HG02759 (cell line): ENCODE measurements around the gene C17orf107.

Experiments used
- ATAC-seq: cut with Tn5 transposase; IDR thresholded peaks from one replicate; pipeline ENCODE4 v1.9.1; 2021; ENCODE audit warnings: mild to moderate bottlenecking, moderate library complexity; ENCODE audit not compliant: unreplicated experiment

C17orf107 gene

GRCh38 chr17:4948166-4948930 is 49.0 kb downstream of the C17orf107 start, which contains the start of gene PFN1:
Gene PFN1, minus strand, starts transcription at chr17:4948530. Its CDS starts 136 bp downstream, at chr17:4948394.
- ATAC-seq: peak; percentile 24

- peak; percentile 44 for ATAC-seq
Observed at GRCh38 chr17:4948931-4949320, 49.6 kb downstream of the C17orf107 start.

GRCh38 chr17:4949321-4950074 is 50.2 kb downstream of the C17orf107 start:
- peak; percentile 34 for ATAC-seq

- peak; percentile 3 for ATAC-seq
Observed at GRCh38 chr17:4950075-4950745, 50.9 kb downstream of the C17orf107 start.

- ATAC-seq: no peak
Observed at GRCh38 chr17:4950746-4951204, 51.4 kb downstream of the C17orf107 start, which contains the start of gene ENO3. Gene ENO3, plus strand, starts transcription at chr17:4951119. Its CDS starts 711 bp downstream, at chr17:4951830.

- no peak for ATAC-seq
Observed at GRCh38 chr17:4951486-4951885, 52.1 kb downstream of the C17orf107 start.
